ENCODE data around the gene IPO5.

IPO5 gene

DNA sequence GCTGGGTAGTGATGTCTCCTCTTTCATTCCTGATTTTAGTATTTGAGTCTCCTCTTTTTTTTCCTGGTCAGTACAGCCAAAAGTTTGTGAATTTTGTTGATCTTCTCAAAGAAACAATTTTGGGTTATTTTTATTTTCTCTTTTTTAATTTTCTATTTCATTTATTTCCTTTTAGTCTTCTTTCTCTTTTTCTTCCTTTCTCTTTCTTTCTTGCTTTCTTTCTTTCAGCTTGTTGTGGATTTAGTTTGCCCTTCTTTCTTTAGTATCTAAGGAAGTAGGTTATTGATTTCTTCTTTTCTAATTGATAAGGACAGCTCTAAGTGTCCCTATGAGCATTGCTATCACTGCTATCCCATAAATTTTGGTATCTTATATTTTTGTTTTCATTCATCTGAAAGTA, 13.8 kb downstream of the IPO5 start:
- H2AFZ ChIP-seq (ENCODE audit: low read length) = no peak overlapping the region

DNA sequence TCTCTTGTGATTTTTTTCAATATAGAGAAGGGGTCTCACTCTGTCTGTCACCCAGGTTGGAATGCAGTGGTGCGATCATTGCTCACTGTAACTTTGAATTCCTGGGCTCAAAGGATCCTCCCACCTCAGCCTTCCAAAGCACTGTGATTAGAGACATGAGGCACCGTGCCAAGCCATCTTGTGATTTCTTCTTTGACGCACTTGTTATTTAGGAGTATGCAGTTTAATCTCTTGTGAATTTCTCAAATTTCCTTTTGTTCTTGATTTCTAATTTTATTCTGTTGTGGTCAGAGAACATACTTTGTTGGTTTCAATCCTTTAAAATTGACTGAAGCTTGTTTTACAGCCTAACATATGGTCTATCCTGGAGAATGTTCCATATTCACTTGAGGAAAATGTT, 14.5 kb downstream of the IPO5 start:
- Histone ChIP-seq H3K4me2 (ENCODE audit: low read length) (no peak overlapping the region), H3K9me2 (ENCODE audit: low read depth, low read length) (no peaks in the 10 kb centered on the region), H3F3A (ENCODE audit: insufficient read depth, low read length) (no peaks in the 10 kb centered on the region)

More for the DNA sequence above, 13.8 kb downstream of the IPO5 start:
- H3K27ac ChIP-seq (ENCODE audit: low read depth, low read length, poor library complexity, severe bottlenecking) = no peak overlapping the region
- no peaks in the 10 kb centered on the region for H3K79me2 ChIP-seq (ENCODE audit: insufficient read depth, low read length)
- TF ChIP-seq, protein P1, sequence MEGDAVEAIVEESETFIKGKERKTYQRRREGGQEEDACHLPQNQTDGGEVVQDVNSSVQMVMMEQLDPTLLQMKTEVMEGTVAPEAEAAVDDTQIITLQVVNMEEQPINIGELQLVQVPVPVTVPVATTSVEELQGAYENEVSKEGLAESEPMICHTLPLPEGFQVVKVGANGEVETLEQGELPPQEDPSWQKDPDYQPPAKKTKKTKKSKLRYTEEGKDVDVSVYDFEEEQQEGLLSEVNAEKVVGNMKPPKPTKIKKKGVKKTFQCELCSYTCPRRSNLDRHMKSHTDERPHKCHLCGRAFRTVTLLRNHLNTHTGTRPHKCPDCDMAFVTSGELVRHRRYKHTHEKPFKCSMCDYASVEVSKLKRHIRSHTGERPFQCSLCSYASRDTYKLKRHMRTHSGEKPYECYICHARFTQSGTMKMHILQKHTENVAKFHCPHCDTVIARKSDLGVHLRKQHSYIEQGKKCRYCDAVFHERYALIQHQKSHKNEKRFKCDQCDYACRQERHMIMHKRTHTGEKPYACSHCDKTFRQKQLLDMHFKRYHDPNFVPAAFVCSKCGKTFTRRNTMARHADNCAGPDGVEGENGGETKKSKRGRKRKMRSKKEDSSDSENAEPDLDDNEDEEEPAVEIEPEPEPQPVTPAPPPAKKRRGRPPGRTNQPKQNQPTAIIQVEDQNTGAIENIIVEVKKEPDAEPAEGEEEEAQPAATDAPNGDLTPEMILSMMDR (IDR thresholded peaks at IDR 0.05; ENCODE audit: low read length) = no peak
- TF ChIP-seq EZH2 (IDR thresholded peaks at IDR 0.05; ENCODE audit: borderline replicate concordance, low read length) = no peak
- no peak overlapping the region for H3K4me2 ChIP-seq (ENCODE audit: low read length)
- no peaks in the 10 kb centered on the region for H3K9me3 ChIP-seq (ENCODE audit: low read length)
- H3K9ac ChIP-seq (ENCODE audit: low read length) = no peak overlapping the region
- H3K36me3 ChIP-seq (ENCODE audit: insufficient read depth, low read length) = no peaks in the 10 kb centered on the region
- H4K20me1 ChIP-seq (ENCODE audit: insufficient read depth, low read length) = no peaks in the 10 kb centered on the region
- no peaks in the 10 kb centered on the region for H3F3A ChIP-seq (ENCODE audit: insufficient read depth, low read length)
- H3K4me1 ChIP-seq (ENCODE audit: insufficient read depth, low read length, severe bottlenecking) = no peaks in the 10 kb centered on the region
- no peaks in the 10 kb centered on the region for H3K9me2 ChIP-seq (ENCODE audit: low read depth, low read length)
- H3K4me3 ChIP-seq (ENCODE audit: low read depth, low read length, poor library complexity, severe bottlenecking) = no peak overlapping the region
- 0 out of 2 replicates have a peak, but pooled peaks cover 2% of the 10 kb centered on the region for H3K27me3 ChIP-seq (ENCODE audit: insufficient read depth, low read length)

DNA sequence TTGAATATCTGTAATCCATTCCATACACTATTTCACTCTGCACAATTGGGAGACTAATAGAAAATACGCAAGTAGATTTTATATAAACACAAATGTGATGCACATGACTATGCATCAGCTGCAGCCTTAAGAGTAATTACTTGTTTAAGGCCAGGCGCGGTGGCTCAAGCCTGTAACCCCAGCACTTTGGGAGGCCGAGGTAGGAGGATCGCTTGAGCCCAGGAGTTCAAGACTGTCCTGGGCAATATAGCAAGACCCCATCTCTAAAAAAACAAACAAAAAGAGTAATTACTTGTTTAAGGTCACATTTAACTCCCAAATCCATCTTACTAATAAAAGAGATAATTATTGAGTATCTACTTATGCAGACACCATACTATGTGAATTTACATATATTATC, 18.0 kb downstream of the IPO5 start:
- H3K4me2 ChIP-seq (ENCODE audit: low read length) = no peak overlapping the region
- H3F3A ChIP-seq (ENCODE audit: insufficient read depth, low read length) = no peaks in the 10 kb centered on the region
- no peaks in the 10 kb centered on the region for H4K20me1 ChIP-seq (ENCODE audit: insufficient read depth, low read length)
- TF ChIP-seq, protein P1 (IDR thresholded peaks at IDR 0.05; ENCODE audit: low read length) = no peak
- no peak for TF ChIP-seq EZH2 (IDR thresholded peaks at IDR 0.05; ENCODE audit: borderline replicate concordance, low read length)
- no peak overlapping the region for H3K9ac ChIP-seq (ENCODE audit: low read length)
- H3K9me3 ChIP-seq (ENCODE audit: low read length) = no peaks in the 10 kb centered on the region
- H2AFZ ChIP-seq (ENCODE audit: low read length) = no peak overlapping the region
- peaks cover 6% of the 10 kb centered on the region for H3K4me1 ChIP-seq (ENCODE audit: insufficient read depth, low read length, severe bottlenecking)
- H3K4me3 ChIP-seq (ENCODE audit: low read depth, low read length, poor library complexity, severe bottlenecking) = no peak overlapping the region
- no peak overlapping the region for H3K27ac ChIP-seq (ENCODE audit: low read depth, low read length, poor library complexity, severe bottlenecking)
- no peaks in the 10 kb centered on the region for H3K27me3 ChIP-seq (ENCODE audit: insufficient read depth, low read length)
- H3K79me2 ChIP-seq (ENCODE audit: insufficient read depth, low read length) = no peaks in the 10 kb centered on the region
- H3K9me2 ChIP-seq (ENCODE audit: low read depth, low read length) = no peaks in the 10 kb centered on the region
- no peaks in the 10 kb centered on the region for H3K36me3 ChIP-seq (ENCODE audit: insufficient read depth, low read length)

More for the DNA sequence above, 14.5 kb downstream of the IPO5 start:
- H3K9ac ChIP-seq (ENCODE audit: low read length) = no peak overlapping the region
- H3K9me3 ChIP-seq (ENCODE audit: low read length) = no peaks in the 10 kb centered on the region
- no peaks in the 10 kb centered on the region for H3K4me1 ChIP-seq (ENCODE audit: insufficient read depth, low read length, severe bottlenecking)
- no peaks in the 10 kb centered on the region for H3K27me3 ChIP-seq (ENCODE audit: insufficient read depth, low read length)
- no peaks in the 10 kb centered on the region for H4K20me1 ChIP-seq (ENCODE audit: insufficient read depth, low read length)
- no peaks in the 10 kb centered on the region for H3K36me3 ChIP-seq (ENCODE audit: insufficient read depth, low read length)
- no peak overlapping the region for H3K27ac ChIP-seq (ENCODE audit: low read depth, low read length, poor library complexity, severe bottlenecking)
- H3K79me2 ChIP-seq (ENCODE audit: insufficient read depth, low read length) = no peaks in the 10 kb centered on the region
- H3K4me3 ChIP-seq (ENCODE audit: low read depth, low read length, poor library complexity, severe bottlenecking) = no peak overlapping the region
- no peak overlapping the region for H2AFZ ChIP-seq (ENCODE audit: low read length)
- TF ChIP-seq, protein P1 (IDR thresholded peaks at IDR 0.05; ENCODE audit: low read length) = no peak
- TF ChIP-seq EZH2 (IDR thresholded peaks at IDR 0.05; ENCODE audit: borderline replicate concordance, low read length) = no peak
